ENCODE data around the gene CDK5. TPM values are rescaled to one million over a fixed set of nuclear protein-coding genes. Genes with fewer than 3 reads are reported as not detected.

Gene CDK5
- total and polyA plus RNA-seq, 9 of the 15 experiments (the other 6 are each of a cell fraction or from before 2014, with no cell fraction given) = 3.2 to 38.0 (median 27.5) TPM

GRCh38 chr7:151010307-151011096 is 47.2 kb downstream of the CDK5 start (continued):
- TF ChIP-seq TEAD2 (tag; IDR thresholded peaks at IDR 0.05) (no peak), CBFA2T2 (conservative IDR thresholded peaks at IDR 0.05) (no peak; the same call in 1 of the 2 replicates), GATA2 (CRISPR knock-in tag; IDR thresholded peaks at IDR 0.05) (no peak), JUN (IDR thresholded peaks at IDR 0.05; ENCODE audit: borderline replicate concordance, low read depth, low read length) (no peak), JUN (CRISPR knock-in tag; IDR thresholded peaks at IDR 0.05; ENCODE audit: borderline replicate concordance) (no peak), ZFX (CRISPR knock-in tag; IDR thresholded peaks at IDR 0.05) (peak; percentile 75), CTCFL (IDR thresholded peaks at IDR 0.05; ENCODE audit: borderline replicate concordance, insufficient read depth, low read depth, low read length, poor library complexity, severe bottlenecking) (no peak), ZNF143 (CRISPR knock-in tag; IDR thresholded peaks at IDR 0.05) (no peak), RHOXF2B (CRISPR knock-in tag; conservative IDR thresholded peaks at IDR 0.05) (no peak), DMBX1 (CRISPR knock-in tag; IDR thresholded peaks at IDR 0.05; ENCODE audit: borderline replicate concordance) (no peak; the same call in 1 of the 2 replicates), MEF2D (tag; conservative IDR thresholded peaks at IDR 0.05; ENCODE audit: low read depth) (no peak), ZC3H8 (IDR thresholded peaks at IDR 0.05) (0 out of 2 replicates have a peak, but pooled peaks have one; percentile 30), ZNF830 (CRISPR knock-in tag; IDR thresholded peaks at IDR 0.05) (no peak), CREB3L1 (IDR thresholded peaks at IDR 0.05; ENCODE audit: borderline replicate concordance, low read depth) (no peak; the same call in 1 of the 2 replicates), PPARD (CRISPR knock-in tag; IDR thresholded peaks at IDR 0.05) (no peak), TRIM24 (IDR thresholded peaks at IDR 0.05) (peak in 1 of 2 experiments; percentile 23; a peak in 1 of 4 replicates), ZNF311 (CRISPR knock-in tag; IDR thresholded peaks at IDR 0.05) (no peak), HMGXB4 (CRISPR knock-in tag; IDR thresholded peaks at IDR 0.05) (no peak), U2AF1 (optimal IDR thresholded peaks at IDR 0.05; ENCODE audit: low read depth, low read length) (no peak), ZNF583 (CRISPR knock-in tag; IDR thresholded peaks at IDR 0.05) (0 out of 2 replicates have a peak, but pooled peaks have one; percentile 27), TBL1XR1 (IDR thresholded peaks at IDR 0.05; ENCODE audit: low read length in 2 of 2) (0 out of 4 replicates have a peak, but pooled peaks of 1 of the 2 experiments have one; percentile 18), SOX6 (IDR thresholded peaks at IDR 0.05) (no peak), ZNF561 (CRISPR knock-in tag; conservative IDR thresholded peaks at IDR 0.05) (0 out of 2 replicates have a peak, but pooled peaks have one; percentile 47)

All from K562 (cell line).